GM12874 (cell line): ENCODE results near the gene TMCC2.

ENCODE experiments used
- CTCF ChIP-seq: IDR thresholded peaks from 2 replicates; pipeline ENCODE4 v1.5.1; 2011; ENCODE audit warnings: low read depth, mild to moderate bottlenecking, control low read depth, low read length, moderate library complexity; ENCODE audit not compliant: insufficient read depth

TMCC2 gene

GRCh38 chr1:205298191-205298994 is 70.6 kb downstream of the TMCC2 start:
- TF ChIP-seq CTCF: no peak

- TF ChIP-seq CTCF: no peak
These were observed 72.4 kb downstream of the TMCC2 start for GRCh38 chr1:205300149-205300548.

- TF ChIP-seq CTCF: no peak
These were observed 73.6 kb downstream of the TMCC2 start for GRCh38 chr1:205301205-205301821.

GRCh38 chr1:205301842-205302588 is 74.3 kb downstream of the TMCC2 start:
- TF ChIP-seq CTCF: no peak

- TF ChIP-seq CTCF: no peak
These were observed 75.6 kb downstream of the TMCC2 start for GRCh38 chr1:205303247-205303888.

- no peak for TF ChIP-seq CTCF
These were observed 76.4 kb downstream of the TMCC2 start for GRCh38 chr1:205304046-205304694.

- TF ChIP-seq CTCF: no peak
These were observed 76.9 kb downstream of the TMCC2 start for GRCh38 chr1:205304695-205305070.
